COLO668 (cell line): Measurements from ENCODE around the gene NKG7.

Experiments
- DNase-seq: peaks from one replicate; lab custom pipeline; 2025; ENCODE audit not compliant: unreplicated experiment; lab: John Stamatoyannopoulos, UW

NKG7 gene

DNA sequence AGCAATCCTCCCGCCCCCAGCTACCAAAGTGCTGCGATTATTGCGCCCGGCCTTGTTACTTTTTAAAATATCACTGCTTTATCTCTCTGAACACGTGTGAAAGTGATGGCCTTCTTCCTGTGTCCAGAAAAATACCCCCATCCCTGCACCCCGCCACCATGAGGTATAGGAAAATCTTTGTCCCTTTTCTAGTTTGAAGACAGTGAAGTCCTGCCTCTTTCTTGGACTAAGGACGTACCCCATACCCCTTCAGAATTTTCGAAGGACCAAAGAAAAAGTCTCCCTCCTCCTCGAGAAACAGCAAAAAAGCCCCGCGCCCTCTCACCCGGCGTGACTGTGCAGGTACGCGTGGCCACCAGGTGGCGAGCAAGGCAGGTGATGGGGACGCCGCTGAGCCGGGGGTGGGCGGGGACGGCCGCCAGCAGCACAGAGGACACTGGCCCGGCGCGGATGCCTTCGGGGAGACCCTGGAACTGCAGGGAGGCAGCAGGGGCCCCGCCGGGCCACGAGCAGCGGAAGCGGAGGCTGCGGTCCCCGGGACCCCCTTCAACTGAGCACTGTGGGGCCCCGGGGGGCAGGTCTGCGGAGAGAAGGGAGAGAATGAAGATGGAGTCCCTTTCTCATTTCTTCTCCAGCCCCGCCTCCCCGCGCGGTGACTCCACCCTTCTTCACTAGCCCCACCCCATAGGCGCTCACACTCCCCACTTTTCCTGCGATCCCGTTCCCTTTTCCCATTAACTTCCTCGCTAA is 33.7 kb downstream of the NKG7 start:
- DNase-seq = peak; percentile 78

DNA sequence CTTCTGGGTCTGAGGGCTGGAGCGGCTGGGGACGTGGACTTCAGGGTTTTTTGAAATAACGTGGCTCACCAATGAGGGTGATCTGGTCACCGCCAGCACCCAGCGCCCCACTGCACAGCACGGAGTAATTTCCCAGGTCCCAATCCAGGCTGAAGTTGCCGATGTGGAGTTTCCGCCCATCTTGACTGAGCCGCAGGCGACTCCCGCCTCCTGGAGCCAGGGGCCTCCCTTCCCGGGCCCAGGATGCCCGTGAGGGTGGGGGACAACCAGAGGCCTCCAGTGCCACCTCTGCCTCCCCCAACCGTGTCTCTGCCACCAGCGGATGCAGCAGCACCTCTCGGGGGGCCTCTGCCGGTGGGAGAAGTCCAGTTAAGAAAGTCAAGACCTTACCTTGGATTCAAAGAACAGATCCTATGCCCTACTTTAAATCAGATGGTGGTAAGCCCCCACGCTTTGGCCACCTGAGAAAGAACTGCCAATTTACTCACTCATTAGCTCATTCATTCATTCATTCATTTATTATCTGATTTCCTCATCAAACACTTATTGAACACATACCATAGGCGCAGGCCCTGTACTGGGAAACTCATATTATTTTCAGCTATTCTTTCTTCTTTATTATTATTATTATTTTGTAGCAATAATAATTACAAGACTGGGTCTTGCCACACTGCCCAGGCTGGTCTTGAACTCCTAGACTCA is 34.4 kb downstream of the NKG7 start:
- no peak for DNase-seq

DNA sequence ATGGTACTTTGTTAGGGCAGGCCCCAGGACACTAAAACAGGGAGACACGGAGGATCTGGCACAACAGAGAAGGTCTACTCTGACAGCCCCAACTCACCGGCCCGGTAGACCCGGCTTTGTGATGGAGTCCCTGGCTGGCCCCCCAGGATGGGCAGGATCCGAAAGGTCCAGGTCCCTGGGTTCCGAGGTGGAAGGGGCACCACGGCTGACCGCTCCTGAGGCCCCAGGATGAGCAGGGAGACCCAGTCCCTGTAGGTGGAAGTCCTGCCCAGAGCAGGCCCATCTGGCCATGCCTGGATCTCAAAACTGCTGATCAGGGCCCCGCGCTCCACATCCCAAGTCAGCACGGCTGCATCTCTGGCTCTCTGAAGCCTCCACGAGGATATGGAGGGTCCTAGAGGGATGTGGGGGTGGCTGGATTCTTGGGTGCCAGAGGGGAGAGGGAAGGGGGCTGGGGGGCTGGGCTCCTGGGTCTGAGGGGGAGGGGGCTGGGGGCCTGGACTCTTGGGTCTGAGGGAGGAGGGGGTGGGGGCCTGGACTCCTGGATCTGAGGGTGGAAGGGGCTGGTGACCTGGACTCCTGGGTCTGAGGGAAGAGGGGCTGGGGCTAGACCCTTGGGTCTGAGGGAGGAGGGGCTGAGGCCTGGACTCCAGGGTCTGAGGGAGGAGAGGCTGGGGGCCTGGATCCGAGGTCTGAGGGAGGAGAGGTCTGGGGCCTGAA is 35.2 kb downstream of the NKG7 start:
- no peak for DNase-seq

DNA sequence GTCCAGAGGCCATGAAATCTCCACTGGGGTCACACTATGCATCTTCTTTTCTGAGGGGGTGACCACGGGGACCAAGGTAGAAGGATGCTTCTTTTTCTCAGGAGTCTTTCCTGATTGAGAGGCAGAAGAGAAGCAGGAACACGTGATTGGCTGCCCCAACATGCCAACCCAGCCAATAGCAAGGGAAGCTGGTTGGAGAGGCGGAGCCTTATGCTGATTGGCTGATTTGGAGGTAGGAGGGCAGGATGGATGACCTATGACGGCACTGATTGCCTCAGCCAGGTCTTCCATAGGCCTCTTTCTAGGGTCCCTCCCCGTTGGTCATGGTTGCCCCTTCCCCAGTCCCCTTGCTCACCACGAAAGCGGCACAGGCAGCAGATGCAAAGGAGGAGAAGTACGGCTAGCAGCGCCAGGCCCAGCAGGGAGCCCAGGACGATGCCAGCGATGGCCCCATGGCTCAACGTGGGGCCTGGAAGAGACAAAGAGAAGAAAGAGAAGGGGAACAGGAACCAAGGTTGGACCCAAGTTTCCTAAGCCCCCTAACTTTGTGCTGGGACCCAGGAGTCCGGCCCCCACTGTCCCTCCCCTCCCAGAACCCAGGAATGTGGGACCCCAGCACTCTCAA is 38.5 kb downstream of the NKG7 start:
- DNase-seq = no peak

DNA sequence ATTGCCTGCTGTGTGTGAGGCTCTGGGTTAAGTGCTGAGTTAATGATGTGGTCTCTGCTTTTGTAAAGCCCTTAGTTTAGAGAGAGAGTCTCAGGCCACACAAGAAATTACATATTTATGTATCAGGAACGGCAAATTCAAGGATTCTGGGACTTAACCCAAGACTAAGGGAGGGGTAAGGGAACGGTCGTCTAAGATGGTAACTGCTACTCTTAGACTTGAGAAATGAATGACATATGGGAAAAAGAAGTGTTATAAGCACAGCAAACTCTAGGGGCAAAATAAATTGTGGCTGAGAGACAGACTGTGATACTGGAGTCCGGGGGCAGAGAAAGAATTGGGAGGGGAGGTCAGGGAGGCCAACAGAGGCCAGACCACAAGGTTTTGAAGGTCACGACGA is 40.7 kb downstream of the NKG7 start:
- no peak for DNase-seq

DNA sequence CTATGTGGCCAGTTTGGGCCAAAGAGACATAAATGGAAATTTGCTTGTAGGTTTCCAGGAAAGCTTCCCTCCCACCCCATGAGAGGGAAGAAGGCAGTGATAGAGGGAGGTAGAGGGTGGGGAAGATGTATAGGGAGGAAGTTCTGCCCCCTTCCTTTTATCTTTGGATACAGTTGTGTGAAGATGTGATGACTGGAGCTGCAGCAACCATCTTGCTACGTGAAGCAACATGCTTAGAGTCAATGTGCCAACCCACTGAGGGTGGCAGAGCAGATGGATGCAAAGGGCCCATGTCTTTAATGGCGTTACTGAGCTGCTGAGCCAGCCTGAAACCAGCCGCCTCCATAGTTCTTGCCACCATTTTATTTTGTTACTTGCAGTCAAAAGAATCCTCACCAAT is 41.3 kb downstream of the NKG7 start:
- DNase-seq = no peak

DNA sequence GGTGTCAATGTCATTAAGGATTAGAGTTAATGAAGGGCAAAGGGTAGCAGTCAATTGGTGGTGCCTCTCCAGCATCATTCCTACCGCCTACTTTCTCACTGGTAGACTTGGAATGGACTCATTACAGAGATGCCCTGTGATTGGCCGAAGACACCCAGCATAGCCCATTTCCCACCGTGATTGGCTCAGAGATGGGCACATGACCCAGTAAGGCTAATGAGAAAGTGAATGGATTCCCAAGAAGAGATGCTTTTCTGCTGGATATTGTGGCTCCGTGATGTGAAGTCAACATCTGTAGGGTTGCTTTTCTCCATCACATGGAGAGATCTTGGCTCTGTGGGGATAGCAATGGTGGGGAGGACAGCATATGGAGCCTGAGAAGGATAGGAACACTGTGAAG is 42.1 kb downstream of the NKG7 start:
- DNase-seq = no peak

DNA sequence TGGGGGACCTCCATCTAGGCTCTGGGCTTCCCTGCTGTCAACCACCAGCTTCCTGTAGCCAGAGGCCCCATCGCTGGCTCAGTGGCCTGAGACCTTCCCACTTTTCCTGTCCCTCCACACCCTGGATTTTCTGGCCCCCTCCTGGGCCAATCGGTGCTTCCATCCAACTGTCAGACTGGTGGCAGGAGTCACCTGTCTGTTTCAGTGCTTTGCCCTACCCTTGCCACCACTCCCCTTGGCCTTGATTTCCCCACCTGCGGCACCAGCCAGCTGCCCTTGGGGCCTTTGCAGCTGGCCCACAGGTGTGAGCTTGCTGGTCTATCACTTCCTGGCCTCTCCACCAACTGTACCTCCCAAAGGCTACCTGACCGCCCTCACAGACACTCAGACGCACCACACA is 43.0 kb downstream of the NKG7 start:
- DNase-seq = no peak

DNA sequence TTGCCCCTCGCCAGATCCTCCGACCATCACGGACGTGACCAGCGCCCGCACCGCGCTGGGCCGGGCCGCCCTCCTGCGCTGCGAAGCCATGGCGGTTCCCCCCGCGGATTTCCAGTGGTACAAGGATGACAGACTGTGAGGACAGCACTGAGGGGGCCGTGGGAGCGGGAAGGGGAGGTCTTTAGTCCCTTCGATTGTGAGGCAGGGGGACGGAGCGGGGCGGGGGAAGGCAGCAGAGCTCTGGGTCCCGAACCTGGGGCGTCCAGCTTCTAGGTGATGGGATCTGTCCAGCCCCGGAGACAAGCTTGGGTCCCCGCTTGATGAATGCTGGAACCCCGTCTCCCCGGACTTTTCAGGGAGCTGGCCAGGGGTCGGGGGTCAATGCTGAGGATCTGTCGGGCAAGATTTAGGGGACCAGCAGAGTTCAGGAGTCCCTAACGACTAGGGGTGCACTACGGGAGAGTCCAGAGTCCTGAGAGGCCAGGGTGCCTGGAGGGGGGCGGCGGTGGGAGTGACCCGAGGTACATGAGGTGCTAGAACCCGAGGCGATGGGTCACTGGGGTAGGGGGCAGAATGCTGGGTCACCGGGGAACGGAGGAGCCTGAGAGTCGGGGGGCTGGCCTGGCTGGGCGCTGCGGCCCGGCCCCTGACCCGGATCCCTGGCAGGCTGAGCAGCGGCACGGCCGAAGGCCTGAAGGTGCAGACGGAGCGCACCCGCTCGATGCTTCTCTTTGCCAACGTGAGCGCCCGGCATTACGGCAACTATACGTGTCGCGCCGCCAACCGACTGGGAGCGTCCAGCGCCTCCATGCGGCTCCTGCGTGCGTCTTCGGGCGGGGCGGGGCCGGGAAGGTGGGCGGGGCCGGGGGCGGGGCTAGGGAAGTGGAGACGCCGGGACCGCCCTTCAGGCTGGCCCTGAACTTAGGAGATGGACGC is 45.1 kb downstream of the NKG7 start:
- no peak for DNase-seq

DNA sequence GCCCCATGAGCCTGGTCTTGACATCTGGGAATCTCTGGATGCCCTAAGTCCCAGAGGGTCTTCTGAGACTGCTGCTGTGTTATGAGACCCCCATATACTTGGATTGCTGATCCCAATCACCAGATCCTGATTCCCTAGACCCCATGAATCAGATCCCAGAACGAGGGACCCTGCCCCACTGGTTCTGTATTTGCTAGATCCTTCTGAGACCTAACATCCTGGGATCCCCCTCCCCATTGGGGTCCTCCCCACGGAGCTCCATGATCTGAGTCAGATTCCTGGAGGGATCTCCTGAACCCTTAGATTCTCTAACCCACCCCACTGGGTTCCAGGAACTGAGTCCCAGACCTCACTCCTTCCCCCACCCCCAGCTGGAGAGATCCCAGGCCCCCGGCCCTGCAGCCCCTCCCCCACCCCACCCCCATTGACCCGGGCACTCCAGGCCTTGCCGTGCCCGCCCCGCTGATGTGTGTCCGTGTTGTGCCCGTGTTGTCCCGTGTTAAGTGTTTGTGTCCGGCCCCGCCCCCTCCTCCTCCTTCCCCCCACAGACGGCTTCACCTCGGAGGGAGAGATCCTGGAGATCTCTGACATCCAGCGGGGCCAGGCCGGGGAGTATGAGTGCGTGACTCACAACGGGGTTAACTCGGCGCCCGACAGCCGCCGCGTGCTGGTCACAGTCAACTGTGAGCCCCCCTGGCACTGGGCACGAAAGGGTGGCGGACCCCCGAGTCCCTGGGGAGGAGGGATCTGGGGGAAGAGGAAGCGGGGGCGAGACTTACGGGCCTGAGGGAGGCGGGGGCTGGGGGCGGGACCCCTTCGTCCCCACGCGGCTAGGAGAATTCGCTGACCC is 46.0 kb downstream of the NKG7 start:
- DNase-seq = no peak

DNA sequence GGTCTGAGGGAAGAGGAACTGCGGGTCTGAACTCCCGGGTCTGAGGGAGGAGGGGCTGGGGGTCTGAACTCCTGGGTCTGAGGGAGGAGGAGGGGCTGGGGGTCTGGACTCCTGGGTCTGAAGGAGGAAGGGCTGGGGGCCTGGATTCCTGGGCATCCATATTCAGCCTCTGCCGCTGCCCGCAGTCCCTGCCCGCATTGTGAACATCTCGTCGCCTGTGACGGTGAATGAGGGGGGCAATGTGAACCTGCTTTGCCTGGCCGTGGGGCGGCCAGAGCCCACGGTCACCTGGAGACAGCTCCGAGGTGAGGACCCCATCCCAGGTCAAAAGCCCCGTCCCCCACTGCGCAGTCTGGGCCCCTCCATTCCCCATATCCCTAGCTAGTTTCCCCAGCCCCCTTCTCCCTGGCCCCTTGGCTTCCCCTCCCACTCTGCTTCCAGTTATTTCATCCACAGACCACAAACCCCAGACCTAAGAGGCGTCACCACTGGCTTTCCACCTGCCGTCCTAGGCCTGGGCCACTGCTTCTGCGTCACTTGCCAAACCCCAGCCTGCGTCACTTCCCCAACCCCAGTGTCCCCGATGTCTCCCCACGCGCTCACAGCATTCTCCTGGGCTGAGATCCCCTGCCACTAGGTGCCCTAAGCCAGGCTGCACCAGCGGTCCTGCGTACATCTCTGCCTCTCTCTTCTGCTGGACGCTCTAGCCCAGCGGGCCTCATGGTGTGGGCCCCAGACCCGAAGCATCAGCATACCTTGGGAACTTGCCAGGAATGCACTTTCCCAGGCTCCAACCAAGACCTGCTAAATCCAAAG is 47.1 kb downstream of the NKG7 start:
- DNase-seq = no peak

DNA sequence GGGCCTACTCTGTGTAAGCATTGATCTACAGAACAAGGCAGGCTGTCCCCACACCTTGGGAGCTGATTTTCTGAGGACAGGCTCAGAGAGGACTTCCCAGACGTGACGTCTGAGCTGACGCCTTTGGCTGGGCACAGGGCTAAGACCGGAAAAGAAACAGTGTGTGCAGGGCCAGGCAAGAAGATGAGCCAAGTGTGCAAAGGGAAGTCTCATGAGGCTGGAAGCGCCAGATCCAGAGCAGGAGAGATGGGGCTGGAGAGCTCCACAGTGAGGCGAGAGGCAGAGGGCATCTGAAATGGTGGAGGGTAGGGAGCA is 48.3 kb downstream of the NKG7 start:
- no peak for DNase-seq

DNA sequence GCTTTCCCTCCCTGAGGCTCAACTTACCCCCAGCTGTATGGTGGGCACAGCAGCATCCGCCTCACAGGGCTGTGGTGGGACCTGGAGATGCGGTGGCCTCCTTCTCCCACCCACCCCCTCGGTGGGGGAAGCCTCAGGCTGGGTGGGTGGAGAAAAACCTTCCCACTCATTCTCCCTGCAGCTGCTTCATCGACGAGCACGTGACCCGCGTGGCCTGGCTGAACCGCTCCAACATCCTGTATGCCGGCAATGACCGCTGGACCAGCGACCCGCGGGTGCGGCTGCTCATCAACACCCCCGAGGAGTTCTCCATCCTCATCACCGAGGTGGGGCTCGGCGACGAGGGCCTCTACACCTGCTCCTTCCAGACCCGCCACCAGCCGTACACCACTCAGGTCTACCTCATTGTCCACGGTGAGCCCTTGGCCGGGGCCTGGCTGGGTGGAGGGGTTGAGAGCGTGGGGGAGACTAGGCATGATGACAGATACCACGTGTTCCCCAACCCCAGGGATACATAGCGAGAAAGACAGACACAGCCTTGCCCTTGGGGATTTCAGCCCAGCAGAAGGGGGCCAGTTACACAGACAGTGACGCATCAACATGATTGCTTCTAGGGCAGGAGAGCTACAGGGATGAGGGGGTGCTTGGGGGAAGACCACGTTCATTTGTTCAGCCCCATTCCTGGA is 48.8 kb downstream of the NKG7 start:
- no peak for DNase-seq

DNA sequence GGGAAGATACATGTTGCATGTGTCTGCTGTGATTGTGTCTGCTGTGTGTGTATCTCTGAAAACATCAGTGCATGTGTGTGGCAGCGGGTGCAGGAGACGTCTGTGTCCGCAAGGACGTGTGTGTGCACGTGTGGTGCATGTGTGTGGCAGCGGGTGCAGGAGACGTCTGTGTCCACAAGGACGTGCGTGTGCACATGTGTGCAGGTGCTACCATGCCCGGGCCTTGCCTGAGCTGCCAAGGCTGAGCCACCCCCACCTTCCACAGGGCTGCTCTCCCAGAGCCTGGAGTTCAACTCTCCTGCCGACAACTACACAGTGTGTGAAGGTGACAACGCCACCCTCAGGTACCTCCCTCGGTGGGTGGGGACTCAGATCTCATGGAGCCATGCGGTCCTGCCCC is 50.7 kb downstream of the NKG7 start:
- DNase-seq = no peak
